ENCODE measurements around the gene ATP5MC2. TPM values are rescaled to one million over a fixed set of nuclear protein-coding genes. Genes with fewer than 3 reads are reported as not detected.

ATP5MC2 gene
- total RNA-seq, 1 donor from 2014 or later, result 596 TPM

DNA sequence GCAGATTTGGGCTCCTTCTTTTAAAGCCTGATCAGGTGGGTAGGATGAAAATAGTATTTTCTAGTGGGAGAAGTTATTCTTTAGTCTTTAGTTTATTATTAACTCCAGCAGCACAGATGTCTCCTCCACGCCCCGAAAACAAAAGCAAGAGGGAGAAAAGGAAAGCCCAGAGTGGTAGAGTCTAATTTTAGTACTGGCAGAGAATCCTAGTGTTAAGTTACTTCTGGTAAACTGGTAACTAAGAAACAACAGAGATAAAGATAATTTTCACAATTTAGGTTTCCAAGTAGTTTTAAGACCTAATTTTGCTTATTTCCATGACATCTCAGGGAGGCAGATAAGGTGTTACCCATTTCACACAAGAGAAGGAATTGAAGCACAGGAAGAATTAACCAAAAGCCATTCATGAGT, 16.3 kb downstream of the ATP5MC2 start:
- H3K27ac Mint-ChIP-seq (ENCODE audit: unreplicated experiment), result peak overlapping the region; percentile 97
- no peak overlapping the region for H3K4me3 Mint-ChIP-seq
- no peaks in the 10 kb centered on the region for H3K9me3 Mint-ChIP-seq
- H3K4me1 Mint-ChIP-seq, result peaks cover 29% of the 10 kb centered on the region
- H3K36me3 Mint-ChIP-seq (ENCODE audit: low read depth), result peaks cover 11% of the 10 kb centered on the region
- DNase-seq (ENCODE audit: low read depth, low spot score), result no peak
- H3K27me3 Mint-ChIP-seq (ENCODE audit: low read depth), result no peaks in the 10 kb centered on the region
- TF ChIP-seq, protein P1, sequence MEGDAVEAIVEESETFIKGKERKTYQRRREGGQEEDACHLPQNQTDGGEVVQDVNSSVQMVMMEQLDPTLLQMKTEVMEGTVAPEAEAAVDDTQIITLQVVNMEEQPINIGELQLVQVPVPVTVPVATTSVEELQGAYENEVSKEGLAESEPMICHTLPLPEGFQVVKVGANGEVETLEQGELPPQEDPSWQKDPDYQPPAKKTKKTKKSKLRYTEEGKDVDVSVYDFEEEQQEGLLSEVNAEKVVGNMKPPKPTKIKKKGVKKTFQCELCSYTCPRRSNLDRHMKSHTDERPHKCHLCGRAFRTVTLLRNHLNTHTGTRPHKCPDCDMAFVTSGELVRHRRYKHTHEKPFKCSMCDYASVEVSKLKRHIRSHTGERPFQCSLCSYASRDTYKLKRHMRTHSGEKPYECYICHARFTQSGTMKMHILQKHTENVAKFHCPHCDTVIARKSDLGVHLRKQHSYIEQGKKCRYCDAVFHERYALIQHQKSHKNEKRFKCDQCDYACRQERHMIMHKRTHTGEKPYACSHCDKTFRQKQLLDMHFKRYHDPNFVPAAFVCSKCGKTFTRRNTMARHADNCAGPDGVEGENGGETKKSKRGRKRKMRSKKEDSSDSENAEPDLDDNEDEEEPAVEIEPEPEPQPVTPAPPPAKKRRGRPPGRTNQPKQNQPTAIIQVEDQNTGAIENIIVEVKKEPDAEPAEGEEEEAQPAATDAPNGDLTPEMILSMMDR (conservative IDR thresholded peaks at IDR 0.05), result no peak

DNA sequence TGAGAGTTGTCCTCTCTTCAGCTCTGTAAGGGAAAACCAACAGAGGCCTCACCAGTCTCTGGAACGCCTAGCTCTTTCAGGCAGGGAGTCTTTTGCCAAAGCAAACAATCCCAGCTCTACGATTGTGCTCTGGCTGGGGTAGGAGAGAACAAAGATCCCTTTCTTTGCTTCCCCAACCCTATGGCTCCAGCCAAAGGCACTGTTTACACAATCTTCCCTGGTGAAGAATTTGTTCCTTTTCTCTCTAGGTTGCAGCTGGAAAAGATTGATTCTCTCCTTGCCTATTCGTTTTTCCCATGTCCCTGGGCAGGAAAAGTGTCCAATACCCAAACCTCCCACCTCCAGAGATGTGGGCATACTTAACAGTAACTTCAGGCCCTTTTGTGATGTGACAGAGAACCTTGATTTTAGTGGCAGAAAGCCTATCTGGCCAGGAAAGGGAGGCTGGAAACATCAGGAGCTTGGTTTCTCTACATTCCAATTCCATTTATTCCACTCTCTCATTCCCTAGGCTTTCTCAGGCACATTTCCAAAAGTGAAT, 16.8 kb downstream of the ATP5MC2 start:
- Mint-ChIP-seq H3K27ac (ENCODE audit: unreplicated experiment) (peak overlapping the region; percentile 97), H3K9me3 (no peaks in the 10 kb centered on the region), H3K27me3 (ENCODE audit: low read depth) (no peaks in the 10 kb centered on the region), H3K36me3 (ENCODE audit: low read depth) (peaks cover 7% of the 10 kb centered on the region), H3K4me3 (peak overlapping the region; percentile 21), H3K4me1 (peaks cover 29% of the 10 kb centered on the region)
- DNase-seq (ENCODE audit: low read depth, low spot score), result peak; percentile 26
- TF ChIP-seq, protein P1 (conservative IDR thresholded peaks at IDR 0.05), result no peak

DNA sequence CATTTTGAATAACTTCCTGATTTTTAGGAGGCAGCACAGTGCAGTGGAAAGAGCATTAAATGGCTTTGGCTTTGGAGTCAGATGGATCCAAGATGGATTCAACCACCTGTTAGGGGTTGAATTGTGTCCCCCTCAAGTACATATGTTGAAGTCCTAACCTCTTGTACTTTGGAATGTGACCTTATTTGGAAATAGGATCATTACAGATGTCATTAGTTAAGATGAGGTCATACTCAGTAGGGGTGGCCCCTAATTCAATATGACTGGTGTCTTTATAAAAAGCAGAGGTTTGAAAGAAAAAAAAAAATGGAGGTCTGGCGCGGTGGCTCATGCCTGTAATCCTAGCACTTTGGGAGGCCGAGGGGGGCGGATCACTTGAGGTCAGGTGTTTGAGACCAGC, 18.8 kb downstream of the ATP5MC2 start:
- no peaks in the 10 kb centered on the region for H3K9me3 Mint-ChIP-seq
- no peak for DNase-seq (ENCODE audit: low read depth, low spot score)
- TF ChIP-seq, protein P1 (conservative IDR thresholded peaks at IDR 0.05), result no peak
- H3K27ac Mint-ChIP-seq (ENCODE audit: unreplicated experiment), result peak overlapping the region; percentile 61
- peaks cover 29% of the 10 kb centered on the region for H3K4me1 Mint-ChIP-seq
- peaks cover 2% of the 10 kb centered on the region for H3K36me3 Mint-ChIP-seq (ENCODE audit: low read depth)
- H3K27me3 Mint-ChIP-seq (ENCODE audit: low read depth), result no peaks in the 10 kb centered on the region
- no peak overlapping the region for H3K4me3 Mint-ChIP-seq

DNA sequence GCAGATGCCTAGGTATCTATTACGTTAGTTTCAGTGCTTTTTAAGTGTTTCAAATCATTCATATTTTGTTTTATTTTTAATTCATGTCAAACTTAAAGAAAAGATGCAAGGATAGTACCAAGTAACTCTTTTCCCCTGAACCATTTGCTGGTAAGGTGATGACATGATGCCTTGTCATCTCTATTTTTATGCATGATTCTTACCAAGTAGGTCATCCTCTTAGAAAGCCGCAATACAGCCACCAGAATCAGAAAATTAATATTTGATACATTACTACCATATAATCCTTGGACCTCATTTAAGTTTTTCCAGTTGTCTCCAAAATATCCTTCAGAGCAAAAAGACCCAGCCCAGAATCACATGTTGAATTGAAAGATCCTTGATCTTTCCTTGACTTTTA, 22.3 kb downstream of the ATP5MC2 start:
- DNase-seq (ENCODE audit: low read depth, low spot score), result no peak
- TF ChIP-seq, protein P1 (conservative IDR thresholded peaks at IDR 0.05), result no peak
- Mint-ChIP-seq H3K36me3 (ENCODE audit: low read depth) (peaks cover 2% of the 10 kb centered on the region), H3K4me1 (peaks cover 11% of the 10 kb centered on the region), H3K27ac (ENCODE audit: unreplicated experiment) (no peak overlapping the region), H3K27me3 (ENCODE audit: low read depth) (no peaks in the 10 kb centered on the region), H3K9me3 (no peaks in the 10 kb centered on the region), H3K4me3 (no peak overlapping the region)

DNA sequence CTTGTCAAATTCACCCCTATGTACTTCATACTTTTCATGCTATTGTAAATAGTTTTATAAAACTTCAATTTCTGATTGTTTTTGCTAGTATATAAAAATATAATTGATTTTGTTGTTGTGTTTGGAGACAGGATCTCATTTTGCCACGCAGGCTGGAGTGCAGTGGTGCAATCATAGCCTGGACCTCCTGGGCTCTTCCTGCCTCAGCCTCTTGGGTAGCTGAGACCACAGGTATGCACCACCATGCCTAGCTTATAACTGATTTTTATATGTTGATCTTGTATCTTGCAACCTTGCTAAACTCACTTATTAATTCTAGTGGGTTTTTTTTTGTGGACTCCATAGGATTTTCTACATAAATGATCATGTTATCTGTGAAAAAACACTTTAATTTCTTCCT, 23.5 kb downstream of the ATP5MC2 start:
- H3K4me1 Mint-ChIP-seq, result peaks cover 6% of the 10 kb centered on the region
- peaks cover 2% of the 10 kb centered on the region for H3K36me3 Mint-ChIP-seq (ENCODE audit: low read depth)
- TF ChIP-seq, protein P1 (conservative IDR thresholded peaks at IDR 0.05), result no peak
- no peak for DNase-seq (ENCODE audit: low read depth, low spot score)
- no peaks in the 10 kb centered on the region for H3K9me3 Mint-ChIP-seq
- H3K27ac Mint-ChIP-seq (ENCODE audit: unreplicated experiment), result no peak overlapping the region
- H3K4me3 Mint-ChIP-seq, result no peak overlapping the region
- H3K27me3 Mint-ChIP-seq (ENCODE audit: low read depth), result no peaks in the 10 kb centered on the region

All from neural crest cell (in vitro differentiated cells).